HG03442 (cell line): ENCODE results near the gene CBLB.
A peak's percentile ranks its signal among the peaks of the same experiment; 100 is the strongest.
"Not testable (repeated sequence)": the region's sequence is repeated elsewhere in the genome, so short reads cannot be mapped to it uniquely, and the experiment has no call there.

Experiments used
- ATAC-seq: cut with Tn5 transposase; IDR thresholded peaks from one replicate; pipeline ENCODE4 v1.9.1; 2021; ENCODE audit warnings: mild to moderate bottlenecking, moderate library complexity; ENCODE audit not compliant: unreplicated experiment

The CBLB gene

DNA sequence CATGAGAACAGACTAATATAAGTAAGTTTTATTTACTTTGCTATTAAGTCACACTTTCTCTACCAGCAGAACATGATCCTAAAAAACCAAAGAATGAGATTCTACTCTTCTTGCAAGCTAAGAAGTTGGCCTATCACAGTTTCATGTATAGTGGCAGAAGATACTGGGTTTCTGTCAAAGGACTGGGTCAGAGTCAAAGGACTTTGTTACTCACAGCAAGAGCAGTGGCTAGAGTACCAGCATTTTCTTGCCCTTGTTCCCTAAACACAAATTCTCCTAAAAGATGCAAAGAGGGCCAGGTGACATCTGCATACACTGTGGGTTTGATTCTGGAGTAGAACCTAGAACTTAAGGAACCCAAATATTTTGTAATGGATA, 105.2 kb downstream of the CBLB start:
- ATAC-seq: no peak

DNA sequence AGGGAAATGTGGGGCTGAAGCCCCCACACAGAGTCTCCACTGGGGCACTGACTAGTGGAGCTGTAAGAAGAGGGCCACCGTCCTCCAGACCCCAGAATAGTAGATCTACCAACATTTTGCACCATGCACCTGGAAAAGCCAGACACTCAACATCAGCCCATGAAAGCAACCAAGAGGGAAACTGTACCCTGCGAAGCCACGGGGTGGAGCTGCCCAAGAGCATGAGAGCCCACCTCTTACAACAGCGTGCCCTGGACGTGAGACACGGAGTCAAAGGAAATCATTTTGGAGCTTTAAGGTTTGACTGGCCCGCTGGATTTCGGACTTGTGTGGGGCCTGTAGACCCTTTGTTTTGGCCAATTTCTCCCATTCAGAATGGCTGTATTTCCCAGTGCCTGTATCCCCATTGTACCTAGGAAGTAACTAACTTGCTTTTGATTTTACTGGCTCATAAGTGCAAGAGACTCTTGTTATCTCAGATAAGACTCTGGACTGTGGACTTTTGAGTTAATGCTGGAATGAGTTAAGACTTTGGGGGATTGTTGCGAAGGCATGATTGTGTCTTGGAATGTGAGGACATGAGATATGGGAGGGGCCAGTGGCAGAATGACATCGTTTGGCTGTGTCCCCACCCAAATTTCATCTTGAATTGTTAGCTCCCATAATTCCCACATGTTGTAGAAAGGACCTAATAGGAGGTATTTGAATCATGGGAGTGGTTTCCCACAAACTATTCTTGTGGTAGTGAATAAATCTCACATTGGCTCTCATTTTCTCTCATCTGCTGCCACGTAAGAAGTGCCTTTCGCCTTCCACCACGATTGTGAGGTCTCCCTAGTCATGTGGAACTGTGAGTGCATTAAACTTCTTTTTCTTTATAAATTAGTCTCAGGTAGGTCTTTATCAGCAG, 105.8 kb downstream of the CBLB start:
- no peak for ATAC-seq

DNA sequence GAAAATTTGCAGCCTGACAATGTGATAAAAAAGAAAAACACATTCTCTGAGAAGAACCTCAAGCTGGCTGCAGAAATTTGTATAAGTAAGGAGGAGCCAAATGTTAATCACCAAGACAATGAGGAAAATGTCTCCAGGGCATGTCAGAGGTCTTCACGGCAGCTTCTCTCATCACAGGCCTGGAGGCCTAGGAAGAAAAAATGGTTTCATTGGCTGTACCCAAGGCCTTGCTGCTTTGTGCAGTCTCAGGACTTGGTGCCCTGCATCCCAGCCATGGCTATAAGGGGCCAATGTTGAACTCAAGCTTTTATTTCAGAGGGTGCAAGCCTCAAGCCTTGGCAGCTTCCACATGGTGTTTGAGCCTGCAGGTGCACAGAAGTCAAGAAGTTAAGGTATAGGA, 106.6 kb downstream of the CBLB start:
- ATAC-seq: not testable (repeated sequence)

DNA sequence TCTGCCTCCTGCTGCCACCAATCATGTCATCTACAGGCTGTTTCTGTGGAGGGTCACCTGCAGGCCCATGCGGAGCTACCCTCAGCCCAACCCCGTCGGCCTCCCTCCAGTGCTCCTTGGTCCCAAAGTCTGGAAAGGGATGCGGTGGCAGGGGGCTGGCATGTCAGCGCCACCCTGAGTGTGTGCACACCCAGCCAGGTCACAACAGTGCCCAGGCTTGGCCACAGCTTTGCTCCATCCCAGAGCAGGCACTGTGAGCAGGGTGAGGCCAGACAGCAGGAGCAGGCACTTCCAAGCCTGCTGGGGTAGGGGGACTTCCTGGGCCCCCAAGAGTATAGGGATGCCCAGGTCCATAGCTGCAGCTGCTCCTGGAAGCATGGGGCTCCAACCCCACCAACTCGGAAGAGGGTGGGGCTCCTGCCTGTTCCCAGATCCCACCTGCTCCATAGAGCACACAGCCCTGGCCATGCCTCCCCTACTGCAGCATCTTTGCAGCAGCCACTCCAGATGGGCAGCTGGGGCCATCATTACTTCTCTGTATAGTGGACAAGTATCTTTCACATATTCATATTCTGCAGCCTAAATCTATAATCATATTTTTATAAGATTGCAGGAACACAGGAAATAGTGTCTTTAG, 109.3 kb downstream of the CBLB start:
- no peak for ATAC-seq

DNA sequence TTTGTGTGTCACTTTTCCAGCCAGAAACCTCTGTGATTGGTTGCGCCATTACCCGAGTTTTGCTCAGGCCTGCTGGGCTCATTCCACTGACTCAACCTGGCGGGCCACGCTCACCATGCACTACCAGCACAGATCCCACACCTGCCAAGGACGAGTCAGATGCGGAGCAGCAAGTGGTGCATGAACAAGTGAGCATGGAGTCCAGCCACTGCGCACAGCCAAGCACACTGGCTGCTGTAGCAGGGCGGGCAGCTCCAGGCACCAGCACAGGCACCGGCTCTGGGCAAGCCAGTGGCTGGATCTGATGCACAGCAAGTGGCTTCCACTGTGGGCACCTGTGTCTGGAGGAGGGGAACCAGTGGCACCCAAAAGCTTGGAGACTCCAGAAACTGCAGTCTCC, 110.4 kb downstream of the CBLB start:
- ATAC-seq: no peak

DNA sequence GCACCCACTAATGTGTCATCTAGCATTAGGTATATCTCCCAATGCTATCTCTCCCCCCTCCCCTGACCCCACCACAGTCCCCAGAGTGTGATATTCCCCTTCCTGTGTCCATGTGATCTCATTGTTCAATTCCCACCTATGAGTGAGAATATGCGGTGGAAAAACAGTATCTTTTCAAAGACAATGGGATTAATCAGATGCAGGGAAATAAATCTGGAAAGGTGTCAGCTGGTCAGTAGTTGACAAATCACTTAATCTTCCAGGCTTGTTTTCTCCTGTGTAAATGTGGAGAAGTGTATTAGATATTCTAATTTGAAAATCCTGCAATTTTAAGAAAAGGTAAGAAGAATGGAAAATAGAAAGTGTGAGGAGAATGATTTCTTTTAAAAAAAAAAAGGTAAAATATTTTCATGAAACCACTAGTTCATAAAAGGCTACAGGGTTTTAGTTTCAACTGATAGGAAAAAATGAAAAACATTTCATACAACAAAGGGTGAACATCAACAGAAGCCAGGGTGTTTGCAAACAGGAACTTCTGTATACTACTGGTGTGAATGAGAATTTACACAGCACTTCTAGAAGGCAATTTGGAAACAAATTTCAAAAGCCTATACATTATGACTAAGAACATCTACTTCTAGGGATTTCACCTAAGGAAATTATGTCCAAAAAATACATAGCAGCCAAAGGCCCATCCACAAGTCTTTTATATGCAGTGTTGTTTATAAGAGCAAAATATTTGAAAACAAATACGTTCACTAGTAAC, 113.5 kb downstream of the CBLB start:
- ATAC-seq: no peak

DNA sequence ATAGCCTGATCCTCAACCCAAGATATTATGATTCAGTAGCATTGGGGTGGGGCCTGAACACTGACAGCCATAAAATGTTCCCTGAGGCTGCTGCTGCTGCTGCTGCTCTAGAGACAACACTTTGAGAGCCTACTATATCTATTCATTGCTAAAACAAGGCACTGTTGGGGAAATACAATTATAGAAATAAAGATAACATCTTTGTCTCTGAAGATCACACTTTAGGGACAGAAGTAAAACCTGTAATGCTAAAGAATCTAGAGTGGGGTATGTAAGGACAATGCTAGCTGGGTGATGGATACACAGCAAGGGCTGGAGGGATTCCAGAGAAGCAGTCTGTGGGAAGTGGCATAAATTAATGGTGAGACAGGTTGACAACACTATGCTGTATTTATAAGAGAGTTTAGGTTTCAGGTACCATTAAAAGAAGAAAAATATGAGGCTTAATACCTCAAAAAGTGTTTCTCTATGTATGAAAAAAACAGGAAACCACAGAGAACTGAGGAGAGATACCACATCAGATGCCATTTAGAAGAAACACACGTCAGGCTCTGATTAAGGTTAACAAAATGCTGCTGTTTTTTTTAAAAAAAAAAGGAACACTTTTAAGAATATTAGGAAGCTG, 115.9 kb downstream of the CBLB start:
- ATAC-seq: no peak

DNA sequence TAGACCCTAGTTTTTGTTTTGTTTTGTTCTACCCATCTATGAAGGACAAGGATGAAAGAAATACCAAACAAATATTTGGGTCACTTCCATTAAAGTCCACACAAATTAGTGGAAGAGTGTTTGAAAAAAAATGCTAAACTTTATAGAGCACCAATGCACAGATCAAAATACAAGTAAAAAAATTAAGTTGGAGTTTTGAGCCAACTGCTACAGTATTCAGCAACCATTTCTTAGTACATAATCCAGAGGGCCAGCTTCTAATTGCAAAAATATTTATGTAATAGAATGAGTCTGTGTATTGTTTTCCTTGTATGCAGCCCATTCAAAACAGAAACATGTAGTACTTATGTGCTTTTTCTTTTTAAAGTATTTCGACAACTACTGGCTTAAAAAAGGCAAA, 121.1 kb downstream of the CBLB start:
- no peak for ATAC-seq

DNA sequence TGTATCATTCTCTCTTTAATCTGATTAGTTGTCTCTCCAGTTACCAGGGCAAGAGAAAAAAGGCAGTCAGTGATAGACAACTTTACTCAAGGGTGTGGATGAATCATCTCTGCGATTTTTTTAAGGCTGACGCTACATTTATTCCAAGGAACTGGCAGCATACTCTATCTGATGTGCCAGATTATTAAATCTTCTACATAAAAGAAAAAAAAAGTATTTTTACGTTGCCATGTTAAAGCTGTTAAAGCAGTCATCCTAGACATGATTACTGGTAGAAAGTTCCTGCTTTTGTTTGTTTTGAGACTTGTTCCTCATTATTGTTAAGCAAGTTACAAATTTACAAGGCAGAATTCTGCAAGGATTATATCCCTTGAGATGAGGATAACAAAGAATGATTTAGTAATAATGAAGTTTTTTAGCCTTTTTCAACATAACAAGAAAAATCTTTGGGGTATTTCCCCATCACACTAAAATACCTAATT, 121.7 kb downstream of the CBLB start:
- no peak for ATAC-seq

DNA sequence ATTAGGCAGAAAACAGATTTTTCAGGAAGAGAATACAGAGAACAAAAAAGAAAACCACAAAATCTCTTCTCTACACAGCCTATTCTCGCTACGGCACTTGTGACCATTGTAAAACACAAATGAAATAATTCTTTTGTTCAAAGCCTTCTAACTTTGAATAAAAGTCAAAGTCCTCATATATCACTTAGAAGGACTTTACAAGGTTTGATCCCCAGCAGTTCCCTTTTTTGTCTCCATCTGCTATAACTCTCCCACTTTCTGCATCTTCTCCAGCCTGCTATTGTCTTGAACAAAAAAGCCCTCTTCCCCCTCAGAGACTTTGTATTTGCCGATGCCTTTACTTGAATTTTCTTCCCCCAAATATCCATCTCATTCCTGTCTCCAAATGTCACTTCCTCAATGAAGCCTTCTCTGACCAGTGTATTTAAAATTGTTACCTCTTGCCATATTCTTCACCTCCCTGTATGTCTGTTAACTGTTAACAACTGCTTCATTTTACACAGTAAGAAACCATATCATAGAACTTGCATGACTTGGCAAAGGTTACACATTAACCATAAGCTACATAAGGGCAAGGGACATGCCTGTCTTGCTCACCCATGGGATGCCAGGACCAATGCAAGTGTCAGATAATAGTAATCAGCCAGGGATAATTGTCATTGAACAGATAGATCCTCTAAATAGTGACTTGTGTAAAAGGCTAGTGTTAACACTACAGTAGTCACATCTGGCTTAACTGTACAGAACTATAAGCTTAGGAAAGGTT, 122.4 kb downstream of the CBLB start:
- ATAC-seq: no peak

DNA sequence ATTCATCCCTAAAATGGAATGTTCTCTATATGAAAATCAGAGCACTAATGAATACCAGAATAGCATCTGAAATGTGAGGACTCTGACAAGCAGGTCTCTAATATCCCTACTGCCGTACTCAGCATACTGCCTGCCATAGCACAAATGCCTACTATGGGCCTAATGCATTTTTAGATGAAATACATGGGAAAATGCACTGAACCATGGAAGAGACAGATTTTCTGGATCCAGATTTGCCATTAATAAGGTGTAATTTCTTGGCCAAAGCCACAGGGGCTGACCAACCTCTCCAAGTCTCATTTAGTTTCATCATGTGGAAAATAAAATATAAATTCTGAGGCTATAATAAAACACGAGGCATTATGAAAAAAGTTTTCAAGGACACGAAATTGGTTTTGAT, 123.8 kb downstream of the CBLB start:
- ATAC-seq: no peak

DNA sequence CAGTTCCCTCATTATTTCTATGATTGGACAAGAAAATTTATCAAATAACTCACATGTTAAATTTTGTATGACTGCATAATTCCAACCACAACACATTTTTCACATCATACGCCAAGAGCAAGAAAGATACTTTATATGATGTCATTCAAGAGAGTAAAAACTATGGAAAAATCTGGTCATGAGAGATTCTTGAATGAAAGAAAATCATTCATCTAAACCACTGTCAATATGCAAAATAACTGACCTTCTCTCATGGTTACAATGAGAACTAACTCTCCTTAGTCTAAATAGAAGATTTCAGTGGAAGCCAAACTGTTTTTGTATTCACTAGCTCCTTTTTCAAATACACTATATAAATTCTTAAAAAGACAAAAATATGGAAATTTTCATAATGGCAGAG, 124.6 kb downstream of the CBLB start:
- no peak for ATAC-seq

DNA sequence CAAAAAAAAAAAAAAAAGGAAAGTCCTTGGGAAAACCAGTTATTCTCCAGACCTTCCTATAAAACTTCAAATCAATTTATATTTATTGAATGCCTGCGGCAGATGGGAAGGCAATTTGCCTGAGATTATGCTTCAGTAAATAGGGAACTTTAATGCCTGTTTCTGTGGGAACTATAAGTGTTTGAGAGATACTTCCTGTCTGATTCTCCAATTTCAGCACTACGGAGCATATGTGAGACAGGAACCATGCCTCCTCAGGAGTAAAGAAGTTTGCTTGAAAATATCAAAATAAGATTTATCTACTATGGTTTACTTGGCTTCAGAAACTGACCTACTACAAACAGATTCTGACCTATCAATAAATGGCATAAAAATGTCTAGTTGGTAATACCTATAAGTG, 135.5 kb downstream of the CBLB start:
- ATAC-seq: no peak

DNA sequence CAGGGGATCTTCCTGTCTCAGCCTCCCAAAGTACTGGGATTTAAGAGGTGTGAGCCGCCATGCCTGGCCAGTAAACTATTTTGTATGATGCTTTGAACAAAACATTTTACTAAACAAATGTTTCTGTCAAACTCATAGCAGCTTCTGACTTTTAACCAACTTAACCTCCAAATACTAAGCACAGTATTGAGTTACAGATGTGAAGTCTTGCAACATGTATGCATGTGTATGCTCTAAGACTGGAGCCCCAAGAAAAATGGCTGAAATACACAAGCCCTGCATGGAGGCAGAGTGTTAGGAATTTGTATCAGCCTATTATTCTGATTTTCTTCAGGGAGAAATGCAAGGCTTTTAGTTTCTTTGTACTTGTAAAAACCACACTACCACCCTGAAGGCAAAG, 137.1 kb downstream of the CBLB start:
- ATAC-seq: no peak

DNA sequence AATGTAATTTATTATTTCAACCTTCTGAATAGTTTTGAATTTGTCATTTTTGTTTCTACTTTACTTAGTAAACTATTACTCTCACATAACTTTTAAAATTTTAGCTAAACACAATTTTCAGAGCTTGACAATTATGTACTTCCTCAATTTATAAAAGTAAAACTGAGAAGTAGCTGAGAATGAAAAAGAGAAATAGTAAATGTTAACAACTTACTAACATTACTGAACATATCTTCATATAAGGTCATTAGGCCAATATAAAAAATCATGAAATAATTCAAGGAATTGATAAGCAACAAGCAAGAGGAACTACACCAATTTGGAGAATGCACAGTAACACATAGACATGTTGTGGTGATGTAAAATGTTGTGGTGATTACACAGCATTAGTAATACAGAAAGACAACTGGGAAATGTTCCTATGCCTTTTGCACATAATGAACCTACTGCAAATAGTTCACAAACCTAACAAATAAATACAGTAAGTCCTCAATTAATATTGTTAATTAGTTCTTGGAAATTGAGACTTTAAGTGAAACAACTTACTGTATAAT, 137.9 kb downstream of the CBLB start:
- ATAC-seq: no peak

DNA sequence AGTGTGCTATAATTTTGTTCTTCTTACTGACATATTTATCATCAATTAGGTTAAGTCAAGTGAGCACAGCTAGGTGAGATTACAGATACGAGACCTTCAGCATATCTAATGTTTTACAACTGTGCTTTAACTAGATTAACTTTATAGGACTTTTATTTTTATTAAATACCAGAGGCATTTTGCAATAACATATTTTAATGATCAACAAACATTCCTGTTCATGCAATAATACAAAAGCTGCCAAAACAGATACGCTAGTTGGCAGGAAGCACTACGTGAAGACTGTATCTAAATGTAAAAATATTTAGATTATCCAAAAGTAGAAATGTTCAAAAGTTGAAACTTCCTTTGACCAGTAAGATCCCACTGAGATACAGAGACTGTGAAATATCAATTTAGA, 139.1 kb downstream of the CBLB start:
- ATAC-seq: no peak

DNA sequence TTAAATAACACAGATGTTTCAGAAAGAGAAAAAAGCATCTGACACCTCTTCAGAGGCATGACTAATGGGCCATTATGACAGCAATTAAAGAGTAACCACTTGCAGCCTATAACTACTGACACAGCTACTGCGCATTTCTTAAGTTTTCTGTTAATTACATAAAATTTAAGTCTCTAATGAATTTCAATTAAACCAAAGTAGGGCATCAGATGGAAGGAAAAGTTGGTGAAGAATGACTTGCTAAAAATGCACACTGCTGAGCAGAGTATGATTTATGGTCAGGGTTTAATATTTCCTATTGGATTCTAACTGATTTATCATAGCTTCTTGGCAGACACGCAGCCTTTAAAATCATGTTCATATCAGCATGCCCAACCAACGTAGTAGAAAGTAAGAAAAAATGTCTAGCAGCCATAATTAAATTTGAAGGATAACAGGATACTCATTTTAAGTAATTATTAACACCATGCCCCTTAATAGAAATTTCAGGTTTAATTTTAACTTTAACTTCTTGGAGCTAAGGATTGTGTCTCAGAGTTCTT, 140.0 kb downstream of the CBLB start:
- no peak for ATAC-seq

DNA sequence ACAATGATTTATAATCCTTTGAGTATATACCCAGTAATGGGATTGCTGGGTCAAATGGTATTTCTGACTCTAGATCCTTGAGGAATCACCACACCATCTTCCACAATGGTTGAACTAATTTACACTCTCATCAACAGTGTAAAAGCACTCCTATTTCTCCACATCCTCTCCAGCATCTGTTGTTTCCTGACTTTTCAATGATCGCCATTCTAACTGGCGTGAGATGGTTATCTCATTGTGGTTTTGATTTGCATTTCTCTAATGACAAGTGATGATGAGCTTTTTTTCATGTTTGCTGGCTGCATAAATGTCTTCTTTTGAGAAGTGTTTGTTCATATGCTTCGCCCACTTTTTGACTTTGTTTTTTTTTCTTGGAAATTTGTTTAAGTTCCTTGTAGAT, 141.8 kb downstream of the CBLB start:
- not testable (repeated sequence) for ATAC-seq

DNA sequence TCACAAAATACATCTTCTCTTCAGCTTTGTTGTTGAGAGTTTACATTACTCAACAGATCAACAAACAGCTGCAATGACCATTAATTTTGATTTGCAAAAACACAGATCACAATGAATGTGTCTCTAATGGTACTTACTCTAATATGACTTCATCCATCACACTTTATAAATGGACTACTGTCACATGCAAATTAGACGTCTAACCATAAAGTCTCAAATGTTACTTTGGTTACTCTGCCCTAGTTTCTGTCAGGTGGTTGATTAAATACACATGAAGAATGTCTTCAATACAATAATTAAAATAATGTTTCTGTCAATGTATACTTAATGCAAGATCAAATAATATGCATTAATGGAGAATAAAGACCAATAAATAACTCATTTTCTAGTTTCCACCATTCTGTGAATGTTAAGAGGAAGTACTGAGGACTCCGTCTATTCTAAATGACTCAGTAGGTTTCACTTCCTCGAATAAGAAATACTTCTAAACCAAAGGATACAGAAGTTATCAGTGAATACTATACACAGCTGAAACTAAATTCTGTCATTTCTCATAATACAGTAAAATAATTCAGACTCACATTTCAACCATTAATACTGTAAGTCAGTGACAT, 145.8 kb downstream of the CBLB start:
- peak; percentile 100 for ATAC-seq
